Activated T-helper 9 cell treated with anti-CD3 and anti-CD28 coated beads, Interleukin-2, amount 50 U/mL, for 16 hours (primary cell): ENCODE results near the gene MARCHF3.
"Not testable (repeated sequence)": the region's sequence is repeated elsewhere in the genome, so short reads cannot be mapped to it uniquely, and the experiment has no call there.

Source experiments
- DNase-seq: peaks from one replicate; pipeline ENCODE4 v3.0.0-alpha.2; 2020; ENCODE audit warnings: low read depth

The MARCHF3 gene, protein sequence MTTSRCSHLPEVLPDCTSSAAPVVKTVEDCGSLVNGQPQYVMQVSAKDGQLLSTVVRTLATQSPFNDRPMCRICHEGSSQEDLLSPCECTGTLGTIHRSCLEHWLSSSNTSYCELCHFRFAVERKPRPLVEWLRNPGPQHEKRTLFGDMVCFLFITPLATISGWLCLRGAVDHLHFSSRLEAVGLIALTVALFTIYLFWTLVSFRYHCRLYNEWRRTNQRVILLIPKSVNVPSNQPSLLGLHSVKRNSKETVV

DNA sequence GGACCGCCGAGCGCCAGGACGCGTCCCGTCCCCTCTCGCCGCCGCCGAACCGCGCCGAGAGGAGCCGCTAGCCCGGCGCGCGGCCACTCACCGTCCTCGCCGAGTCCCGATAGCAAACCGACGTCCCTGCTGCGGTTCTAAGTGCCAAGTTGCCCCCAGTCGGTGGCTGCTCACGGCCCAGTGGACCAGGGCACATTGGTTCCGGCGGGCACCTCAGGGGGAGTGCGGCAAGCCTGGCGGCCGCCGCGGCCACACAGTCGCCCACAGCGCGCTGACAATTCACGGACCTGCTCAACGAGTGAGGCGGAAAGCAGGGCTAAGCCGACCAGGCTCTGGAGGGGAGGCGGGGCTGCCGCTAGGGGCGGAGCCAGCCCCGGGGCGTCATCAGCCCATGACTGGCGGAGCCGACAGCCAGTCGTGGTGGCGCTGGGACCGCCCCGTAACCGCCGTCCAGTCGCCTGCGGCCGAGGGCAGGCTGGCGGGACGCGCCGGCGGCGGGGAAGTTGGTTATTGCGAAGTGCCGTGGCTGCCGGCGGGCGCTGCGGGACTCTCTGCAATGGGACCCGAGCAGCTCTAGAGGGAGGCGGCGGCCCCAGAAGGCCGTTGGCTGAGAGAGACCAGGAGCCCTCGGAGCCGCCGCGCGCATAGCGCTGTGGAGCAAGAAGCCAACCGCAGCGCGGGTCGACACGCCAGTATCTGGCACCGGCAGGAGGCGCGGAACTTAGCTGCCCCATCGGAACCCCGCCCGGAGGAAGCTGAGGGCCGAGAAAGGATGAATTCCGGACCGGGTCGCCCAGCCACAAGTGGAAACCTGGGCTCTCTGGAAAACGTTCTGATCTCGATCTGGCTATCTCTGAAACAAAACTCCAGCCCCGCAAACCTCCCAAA, at the start of gene MARCHF3:
Gene MARCHF3 (minus strand): TSS at position 300 of the 888 bp plus-strand sequence. CDS start 112,387 bp downstream, outside the sequence.
- peak; percentile 89 for DNase-seq

DNA sequence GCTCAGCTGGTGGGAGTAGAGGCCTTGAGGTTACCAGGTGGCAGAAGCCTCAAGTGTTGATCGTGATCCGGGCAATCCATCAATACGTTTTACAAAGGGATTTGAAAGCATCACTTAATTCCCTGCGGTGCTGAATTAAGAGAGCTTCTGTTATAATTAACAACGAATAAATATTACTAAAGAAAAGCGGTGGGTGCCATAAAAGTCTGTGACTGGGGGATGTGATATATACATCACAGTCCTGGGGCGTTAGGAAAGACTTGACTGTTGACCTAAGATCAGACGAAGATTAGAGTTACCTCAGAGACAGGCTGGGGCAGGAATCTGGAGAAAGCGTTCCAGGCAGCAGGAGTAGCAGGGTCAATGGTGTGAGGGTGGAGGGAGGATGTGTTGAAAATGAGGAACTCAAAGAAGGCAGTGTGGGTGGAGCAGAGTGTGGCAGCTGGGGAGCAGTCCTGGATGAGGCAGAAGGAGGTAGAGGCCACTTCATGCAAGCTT, 49.7 kb upstream of the MARCHF3 start:
- no peak for DNase-seq

DNA sequence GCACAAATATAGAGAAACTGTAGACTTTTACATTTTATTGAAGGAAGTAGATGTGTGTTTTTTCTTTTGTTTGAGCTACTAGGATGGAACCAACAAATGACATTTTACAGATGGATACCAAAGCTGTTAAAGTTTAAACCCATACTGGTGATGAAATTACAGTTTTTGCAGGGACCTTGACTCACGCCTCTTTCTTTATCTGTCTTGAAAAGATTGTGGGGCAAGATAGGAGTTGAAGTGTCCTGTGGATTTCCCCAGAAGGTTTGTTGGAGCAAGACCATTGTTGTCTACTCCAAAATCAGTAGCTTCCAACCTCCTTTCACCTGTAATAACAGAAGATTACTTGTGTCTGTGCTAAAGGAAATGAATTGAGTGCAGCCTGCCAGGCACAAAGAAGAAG, 47.0 kb upstream of the MARCHF3 start:
- DNase-seq = no peak

DNA sequence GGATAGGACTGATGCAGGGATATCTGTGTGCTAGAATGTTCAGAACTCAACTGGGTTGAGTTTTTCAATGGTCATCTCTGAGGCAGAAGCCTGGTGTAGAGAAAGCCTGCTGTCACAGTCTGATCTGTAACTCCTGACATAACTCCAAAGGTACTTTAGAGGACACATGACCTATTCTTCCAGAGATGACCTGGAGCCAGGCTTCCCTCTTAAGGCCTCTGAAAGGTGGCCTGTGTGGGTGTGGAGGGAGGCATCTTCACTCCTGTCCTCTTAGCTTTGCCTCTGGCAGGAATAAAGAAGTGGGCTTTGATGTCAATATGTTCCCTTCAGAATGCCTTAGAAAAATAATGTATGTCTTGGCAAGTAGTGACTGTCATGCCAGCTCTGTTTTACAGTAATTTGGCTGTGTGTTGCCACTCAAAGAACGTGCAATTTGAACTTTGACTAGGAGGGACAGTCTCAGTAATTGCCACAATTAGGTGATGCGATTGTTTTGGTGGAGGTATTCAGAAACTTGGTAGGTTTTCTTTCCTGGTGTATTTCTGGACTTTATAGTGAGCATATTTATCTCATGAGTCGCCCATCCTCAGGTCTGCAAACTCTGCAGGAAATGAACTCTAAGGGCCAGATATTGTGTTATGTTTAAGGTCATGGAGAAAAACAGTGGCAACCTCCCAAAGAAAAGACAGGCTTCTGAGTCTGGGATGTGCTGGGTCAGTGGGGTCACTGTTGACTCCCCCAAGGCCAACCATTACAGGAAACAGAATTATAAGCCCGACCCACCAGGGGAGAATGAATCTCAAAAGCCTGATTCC, 46.2 kb upstream of the MARCHF3 start:
- no peak for DNase-seq

DNA sequence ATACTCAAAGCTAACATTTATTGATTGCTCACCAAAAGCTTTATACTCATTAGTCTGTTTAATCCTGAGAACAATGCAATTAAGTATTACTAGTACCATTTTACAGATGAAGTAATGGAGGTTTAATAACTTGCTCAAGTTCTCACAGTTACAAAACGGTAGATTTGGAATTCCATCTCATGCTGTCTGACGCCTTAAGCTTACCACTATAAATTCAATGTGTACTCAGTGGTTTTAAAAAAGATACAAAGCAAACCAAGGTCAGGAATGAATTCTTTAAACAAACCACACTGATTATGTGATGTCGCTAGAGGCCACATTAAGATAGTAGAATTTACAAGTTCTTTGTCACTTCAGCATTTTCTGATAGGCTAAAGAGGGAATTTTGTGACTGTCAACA, 44.1 kb upstream of the MARCHF3 start:
- DNase-seq = no peak

DNA sequence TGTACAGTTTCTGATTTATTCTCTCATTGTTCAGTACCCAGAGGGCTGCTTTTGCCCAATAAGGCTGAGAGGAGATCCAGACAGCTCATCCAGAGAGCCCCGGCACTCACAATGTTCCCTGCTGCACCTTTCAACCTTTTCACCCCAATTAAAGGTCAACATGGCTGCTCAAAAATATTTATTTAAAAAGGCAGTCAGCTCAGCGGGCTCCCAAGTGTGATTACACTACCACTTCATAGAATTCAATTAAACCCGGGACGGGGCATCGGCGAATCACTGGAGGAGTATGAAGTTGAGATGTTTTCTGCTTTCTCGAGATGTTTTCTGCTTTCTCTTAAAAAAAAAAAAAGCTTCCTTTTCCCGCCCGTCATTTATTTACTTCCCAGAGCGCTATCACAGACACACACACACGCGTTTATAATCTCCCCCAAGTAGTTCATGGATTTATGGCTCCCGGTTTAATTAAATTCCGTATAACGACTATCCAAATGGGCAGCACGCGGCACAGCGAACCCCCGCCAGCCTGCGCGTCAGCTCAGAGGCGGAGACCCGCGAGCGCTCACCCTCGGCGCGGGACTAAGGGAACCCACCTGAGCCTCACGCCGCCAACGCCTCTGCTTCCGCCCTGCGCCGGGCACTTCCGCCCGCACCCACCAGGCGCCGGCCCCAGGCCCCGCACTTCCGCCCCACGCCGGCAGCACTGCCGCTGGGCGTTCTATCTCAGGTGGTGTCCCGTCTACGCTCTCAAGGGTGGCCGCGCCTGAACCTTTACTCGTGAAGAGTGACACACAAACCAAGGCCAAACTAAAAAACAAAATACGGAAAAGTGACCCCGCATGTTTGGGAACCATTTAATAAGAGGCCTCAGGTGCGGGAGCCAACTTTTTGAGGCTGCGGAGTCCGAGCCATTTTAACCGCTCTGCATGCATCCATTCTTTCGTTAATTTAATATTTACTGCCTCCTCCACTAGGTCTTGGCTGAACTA, 42.8 kb upstream of the MARCHF3 start, which contains the start of gene C5orf63:
Gene C5orf63 (minus strand): TSS at position 642 of the 986 bp plus-strand sequence. CDS start 14,507 bp downstream, outside the sequence.
- DNase-seq = peak; percentile 51

DNA sequence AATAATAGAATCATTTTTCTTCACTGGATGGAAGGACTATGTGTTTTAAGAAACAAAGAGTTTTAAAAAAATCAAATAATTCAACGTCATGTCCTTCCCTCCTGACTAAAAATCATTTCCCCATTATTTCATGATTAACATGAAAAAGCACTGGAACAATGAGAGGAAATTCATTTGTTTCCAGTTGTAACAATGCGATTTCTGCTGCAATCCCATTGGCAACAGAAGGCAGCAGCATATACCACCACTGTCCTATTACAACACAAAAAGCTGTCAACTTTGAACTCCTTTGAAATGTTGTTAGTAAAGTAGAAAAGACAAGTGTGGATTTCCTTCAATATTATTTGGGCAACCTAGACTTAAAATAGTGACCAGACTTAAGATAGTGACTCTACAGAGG, 39.9 kb upstream of the MARCHF3 start:
- no peak for DNase-seq

DNA sequence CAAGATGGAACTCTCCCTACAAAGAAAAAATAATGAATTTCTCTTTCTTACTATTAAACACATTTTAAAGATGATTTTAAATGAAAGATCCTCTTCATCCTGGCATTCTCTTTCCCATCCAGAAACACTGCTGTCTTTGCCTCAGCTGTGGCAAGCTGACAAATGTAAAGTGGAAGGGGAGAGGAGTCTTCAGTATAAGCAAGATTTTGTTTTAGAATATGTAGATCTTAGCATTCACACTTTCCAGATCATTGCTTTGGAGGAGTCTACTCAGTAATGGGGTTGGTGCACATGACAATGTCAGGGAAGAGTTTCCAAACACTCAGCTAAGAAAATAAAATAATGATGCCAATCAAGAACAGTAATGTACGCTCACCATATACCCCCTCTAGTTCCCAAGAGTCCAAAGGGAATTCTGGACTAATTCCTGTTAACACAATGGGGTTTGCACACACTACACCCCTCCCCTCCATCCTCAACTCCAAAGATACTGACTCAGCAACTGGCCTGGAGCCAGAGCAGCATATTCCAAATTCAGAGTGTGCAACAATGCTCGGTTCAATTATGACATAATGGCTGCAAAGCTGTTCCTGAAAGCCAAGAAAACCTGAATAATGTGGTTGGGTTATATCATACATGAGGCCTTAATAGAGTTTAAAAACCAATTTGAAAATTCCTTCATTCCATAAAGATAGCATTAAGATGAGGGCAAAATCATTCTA, 38.3 kb upstream of the MARCHF3 start:
- DNase-seq = no peak

DNA sequence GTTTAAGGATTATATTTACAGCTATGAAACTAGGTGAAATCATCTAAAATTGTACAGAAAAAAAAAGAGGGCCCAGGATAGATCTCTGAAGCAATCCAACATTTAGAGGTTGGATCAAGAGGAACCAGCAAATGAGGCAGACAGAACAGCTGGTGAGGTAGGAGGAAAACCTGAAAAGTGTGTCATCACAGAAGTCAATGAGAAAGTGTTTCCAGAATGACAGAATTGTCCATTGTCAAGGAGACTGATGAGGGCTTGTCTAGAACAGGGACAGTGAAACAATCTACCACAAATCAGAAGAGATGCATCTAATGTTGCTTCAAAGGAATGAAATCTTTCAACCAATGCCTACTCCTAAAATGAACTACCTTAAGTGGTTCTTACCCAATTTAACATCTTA, 36.4 kb upstream of the MARCHF3 start:
- DNase-seq = no peak

DNA sequence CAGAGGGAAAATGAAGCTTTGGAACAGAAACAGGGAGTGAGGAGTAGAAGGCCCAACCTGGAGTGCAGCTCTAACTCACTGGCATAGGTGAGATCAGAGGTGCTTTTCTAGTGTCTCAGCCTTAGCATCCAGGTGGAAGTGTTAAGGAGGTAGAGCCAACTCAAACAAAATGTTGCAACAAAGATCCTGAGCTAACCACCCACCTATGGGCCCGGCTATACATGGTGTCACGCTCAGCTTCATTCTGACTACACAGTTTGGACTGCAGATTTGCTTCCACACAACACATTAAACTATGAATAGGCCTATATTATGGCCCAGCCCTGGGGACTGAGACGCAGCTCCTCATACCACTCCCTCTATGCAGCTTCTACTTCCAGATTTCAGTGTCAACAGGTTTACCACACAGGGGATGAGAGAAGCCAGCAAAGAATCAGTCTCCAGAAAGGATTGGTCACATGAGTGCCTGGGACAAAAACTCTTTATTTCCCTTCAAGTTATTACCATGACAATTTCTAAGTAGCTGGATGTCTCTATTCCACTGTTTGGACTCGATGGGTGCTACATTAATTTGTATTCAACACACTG, 34.0 kb upstream of the MARCHF3 start:
- DNase-seq = no peak

DNA sequence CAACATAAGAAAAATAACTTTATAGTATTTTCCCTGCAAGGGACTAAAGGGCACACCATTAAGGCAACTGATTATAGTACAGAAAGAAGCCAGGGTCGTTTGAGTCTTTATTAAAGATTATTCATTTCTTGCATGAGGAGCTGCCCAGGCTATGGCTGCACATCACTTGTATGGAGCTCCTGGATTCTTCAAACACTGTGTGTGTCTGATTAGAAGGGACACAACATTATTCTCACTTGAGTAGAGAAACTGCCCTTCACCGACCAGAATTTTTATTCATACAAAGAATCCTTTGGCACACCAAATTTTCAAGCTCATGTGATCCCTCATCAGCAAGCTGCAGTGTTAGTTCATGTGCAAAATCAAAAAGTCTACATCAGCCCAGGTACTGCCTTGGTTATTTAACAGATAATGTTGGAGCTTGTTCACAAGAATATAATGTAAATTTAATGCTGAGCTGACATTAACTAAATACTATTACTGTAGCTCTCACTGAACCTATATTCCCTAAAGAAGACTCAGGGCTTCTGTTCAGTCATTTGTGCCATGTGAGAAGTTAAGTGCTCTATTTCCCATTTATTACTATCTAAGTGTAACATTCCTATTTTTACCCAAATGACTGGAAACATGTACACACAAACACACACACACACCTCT, 33.0 kb upstream of the MARCHF3 start:
- DNase-seq = no peak

DNA sequence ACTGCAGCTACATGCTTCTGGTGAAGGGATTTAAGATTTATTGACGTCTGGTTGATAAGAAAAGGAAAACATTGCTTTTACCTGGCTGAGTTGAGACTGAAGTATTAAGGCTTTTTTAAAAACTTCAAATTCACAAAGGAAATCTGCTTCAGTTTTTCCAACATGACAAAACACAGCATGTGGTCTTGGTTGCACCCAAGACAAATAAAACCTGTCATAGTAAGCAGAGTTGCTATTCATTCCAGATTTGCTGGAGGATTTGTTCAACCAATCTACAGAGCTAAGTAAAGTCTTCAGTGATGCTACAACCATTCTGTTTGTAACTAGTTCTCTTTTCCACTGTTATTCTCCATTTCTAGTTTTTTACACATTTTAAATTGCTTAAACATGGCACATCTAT, 31.6 kb upstream of the MARCHF3 start:
- DNase-seq = no peak

DNA sequence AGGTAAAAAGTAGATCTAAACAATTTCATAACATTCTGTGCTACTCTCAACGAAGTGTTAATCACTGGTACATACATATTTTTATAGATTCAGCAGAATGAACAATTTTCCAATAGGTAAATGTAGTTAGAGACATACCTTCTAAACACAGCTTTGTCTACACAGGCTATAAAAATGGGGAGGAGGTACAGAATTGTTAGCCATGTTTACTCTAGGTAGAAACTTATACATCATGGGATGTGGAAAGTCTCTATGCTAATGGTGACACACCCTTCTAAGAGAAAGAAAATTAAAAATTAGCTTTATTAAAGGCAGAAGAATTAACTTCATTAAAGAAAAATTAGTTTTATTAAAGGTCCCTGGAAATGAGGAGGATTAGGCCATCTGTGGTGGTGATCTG, 31.2 kb upstream of the MARCHF3 start:
- DNase-seq = no peak

DNA sequence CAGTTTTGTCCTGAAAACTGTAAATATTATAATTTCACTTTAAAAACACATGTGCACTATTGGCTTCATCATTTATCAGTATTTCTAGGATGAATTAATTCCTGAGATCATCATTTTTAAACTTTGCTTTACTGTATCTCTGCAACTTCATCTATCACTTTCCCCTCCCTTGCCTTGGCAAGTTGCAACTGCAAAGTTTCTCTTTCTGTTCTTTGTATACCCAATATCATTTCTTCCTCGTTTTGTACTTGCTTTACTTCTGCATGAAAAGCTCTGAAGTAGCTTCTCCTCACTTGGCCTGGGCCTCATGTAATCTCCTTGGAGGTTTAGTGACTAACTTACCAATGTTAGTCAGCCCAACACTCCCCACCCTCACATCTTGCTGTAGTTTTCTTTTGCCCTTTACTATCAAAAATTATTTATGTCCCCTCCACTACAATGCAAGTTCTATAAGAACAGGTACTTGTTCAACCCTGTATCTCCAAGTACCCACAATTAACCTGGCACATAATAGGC, 30.2 kb upstream of the MARCHF3 start:
- no peak for DNase-seq

DNA sequence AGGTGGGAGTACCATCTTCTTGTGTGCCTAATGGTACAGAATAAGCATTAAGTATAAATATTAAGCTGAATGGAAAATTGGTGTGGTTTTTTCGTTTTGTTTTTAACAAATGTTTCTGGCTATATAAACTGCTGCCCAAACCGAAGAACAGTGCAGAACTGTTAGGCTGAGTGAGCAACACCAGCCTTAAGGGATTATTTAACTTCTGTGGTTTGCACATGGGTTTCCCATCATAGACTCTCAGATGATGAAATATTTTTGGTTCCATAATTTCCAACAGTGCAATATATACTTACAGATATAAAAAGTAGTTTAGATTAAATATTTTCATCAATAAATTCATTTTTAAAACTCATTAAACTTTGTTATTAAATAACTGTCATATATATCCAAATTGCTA, 26.5 kb upstream of the MARCHF3 start:
- DNase-seq = no peak

DNA sequence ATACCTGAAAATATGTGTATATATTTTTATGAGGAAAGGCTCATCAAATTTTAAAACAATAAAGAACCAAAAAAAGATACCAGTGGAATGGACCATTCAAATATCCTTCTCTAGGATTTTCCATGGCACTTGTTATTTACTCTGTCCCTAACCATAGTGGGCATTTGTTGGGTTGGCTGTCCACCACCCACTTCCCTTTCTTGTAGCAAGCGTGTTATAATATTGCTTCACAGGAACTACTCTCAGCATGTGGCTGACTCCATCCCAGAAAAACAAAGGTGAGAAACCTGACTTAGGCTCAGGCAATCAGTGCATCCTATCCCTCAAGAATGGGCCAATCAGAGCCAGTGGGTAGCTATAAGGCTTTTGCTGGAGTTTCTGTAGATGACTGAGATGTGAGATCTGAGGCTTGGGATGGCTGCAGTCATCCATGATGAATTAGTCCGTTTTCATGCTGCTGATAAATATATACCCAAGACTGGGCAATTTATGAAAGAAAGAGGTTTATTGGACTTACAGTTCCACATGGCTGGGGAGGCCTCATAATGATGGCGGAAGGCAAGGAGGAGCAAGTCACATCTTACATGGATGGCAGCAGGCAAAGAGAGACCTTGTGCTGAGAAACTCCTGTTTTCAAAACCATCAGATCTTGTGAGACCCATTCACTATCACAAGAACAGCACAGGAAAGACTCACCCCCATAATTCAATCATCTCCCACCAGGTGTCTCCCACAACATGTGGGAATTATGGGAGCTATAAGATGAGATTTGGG, 25.7 kb upstream of the MARCHF3 start:
- DNase-seq = no peak

DNA sequence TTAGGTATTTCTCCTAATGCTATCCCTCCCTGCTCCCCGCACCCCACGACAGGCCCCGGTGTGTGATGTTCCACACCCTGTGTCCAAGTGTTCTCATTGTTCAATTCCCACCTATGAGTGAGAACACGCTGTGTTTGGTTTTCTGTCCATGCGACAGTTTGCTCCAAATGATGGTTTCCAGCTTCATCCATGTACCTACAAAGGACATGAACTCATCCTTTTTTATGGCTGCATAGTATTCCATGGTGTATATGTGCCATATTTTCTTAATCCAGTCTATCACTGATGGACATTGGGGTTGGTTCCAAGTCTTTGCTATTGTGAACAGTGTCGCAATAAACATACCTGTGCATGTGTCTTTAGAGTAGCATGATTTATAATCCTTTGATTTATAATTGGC, 23.2 kb upstream of the MARCHF3 start:
- DNase-seq = not testable (repeated sequence)

DNA sequence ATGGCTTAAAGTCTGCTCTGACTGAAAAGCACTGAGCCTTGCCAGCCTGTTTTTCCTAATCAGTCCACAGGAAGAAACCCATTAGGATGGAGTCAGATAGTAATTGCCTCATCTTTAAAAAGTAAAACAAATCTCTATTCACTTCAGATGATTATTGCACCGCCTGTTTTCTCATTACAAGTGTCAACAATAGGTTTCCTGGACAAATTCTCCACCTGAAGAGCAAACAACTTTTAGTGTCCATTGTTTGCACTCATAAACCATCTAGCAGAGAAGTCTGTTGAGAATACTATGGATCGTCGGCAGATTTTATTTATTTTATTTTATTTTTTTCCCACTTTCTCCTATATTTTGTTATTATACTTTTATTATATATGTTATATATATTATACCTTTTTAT, 22.7 kb upstream of the MARCHF3 start:
- no peak for DNase-seq
